Thyroid gland (tissue), 4 donors: ENCODE measurements around the gene TIMP3. TPM values are rescaled to one million over a fixed set of nuclear protein-coding genes. Genes with fewer than 3 reads are reported as not detected.
A peak's percentile ranks its signal among the peaks of the same experiment; 100 is the strongest.

Experiments used
- DNase-seq, 2 donors: peaks; one replicate each; pipeline ENCODE4 v3.0.0-alpha.2; 2019
- H3K27ac ChIP-seq, 3 donors: fragments of 200-600 bp; sonication (generic); 1 replicate in 2 of 3; 2 replicates in 1 of 3; pipeline ENCODE4 v1.5.1; 2016 to 2019; ENCODE audit warnings: mild to moderate bottlenecking in 1 of 3, moderate library complexity in 1 of 3
- H3K27me3 ChIP-seq: fragments of 200-600 bp; sonication (generic); one replicate; pipeline ENCODE4 v1.5.1; 2019
- H3K36me3 ChIP-seq, 2 donors: fragments of 200-600 bp; sonication (generic); one replicate each; pipeline ENCODE4 v1.5.1; 2016 to 2019
- H3K4me1 ChIP-seq, 2 donors: fragments of 200-600 bp; sonication (generic); one replicate each; pipeline ENCODE4 v1.5.1; 2017 to 2019
- H3K4me3 ChIP-seq, 3 donors: fragments of 200-600 bp; sonication (generic); replicated peaks in 1 of 3; 1 replicate in 2 of 3; 2 replicates in 1 of 3; pipeline ENCODE4 v1.5.1; 2016; ENCODE audit warnings: mild to moderate bottlenecking in 1 of 3
- H3K9me3 ChIP-seq: fragments of 200-600 bp; sonication (generic); one replicate; pipeline ENCODE4 v1.5.1; 2017
- POLR2A ChIP-seq, 2 donors: fragments of 450-650 bp; IDR thresholded peaks; one replicate each; pipeline ENCODE4 v1.6.1; 2017; ENCODE audit warnings: antibody characterized with exemption in 2 of 2, mild to moderate bottlenecking in 2 of 2, moderate library complexity in 1 of 2
- WGBS, 2 donors: methylation state at CpG; one replicate each; pipeline ENCODE4 v1.1.5; 2017; 5-methylcytosine and 5-hydroxymethylcytosine counted together
- intact Hi-C: fragments of 100-400 bp; cut with DNase I; formaldehyde crosslinking; loops from one replicate; pipeline ENCODE4 v1.15.1; 2023
- total RNA-seq, 4 donors: library from RNA; depleted of rRNA; stranded (reverse); fragments of >200 nt; gene quantifications; one replicate each; pipeline ENCODE4 v1.2.3, GENCODE V29; 2016
- TF ChIP-seq, protein P1 (sequence below), 6 experiments: fragments of 200-600 bp in 3 of 6; fragments of 450-650 bp in 3 of 6; sonication (generic) in 3 of 6; IDR thresholded peaks; one replicate each; pipeline ENCODE4 v1.5.1; 2016 to 2019; ENCODE audit warnings: antibody characterized with exemption in 6 of 6, mild to moderate bottlenecking in 2 of 6, inconsistent platforms in 1 of 6, moderate library complexity in 1 of 6

TIMP3 gene
- total RNA-seq, 4 donors from 2014 or later: 424 to 772 (median 543) TPM

DNA sequence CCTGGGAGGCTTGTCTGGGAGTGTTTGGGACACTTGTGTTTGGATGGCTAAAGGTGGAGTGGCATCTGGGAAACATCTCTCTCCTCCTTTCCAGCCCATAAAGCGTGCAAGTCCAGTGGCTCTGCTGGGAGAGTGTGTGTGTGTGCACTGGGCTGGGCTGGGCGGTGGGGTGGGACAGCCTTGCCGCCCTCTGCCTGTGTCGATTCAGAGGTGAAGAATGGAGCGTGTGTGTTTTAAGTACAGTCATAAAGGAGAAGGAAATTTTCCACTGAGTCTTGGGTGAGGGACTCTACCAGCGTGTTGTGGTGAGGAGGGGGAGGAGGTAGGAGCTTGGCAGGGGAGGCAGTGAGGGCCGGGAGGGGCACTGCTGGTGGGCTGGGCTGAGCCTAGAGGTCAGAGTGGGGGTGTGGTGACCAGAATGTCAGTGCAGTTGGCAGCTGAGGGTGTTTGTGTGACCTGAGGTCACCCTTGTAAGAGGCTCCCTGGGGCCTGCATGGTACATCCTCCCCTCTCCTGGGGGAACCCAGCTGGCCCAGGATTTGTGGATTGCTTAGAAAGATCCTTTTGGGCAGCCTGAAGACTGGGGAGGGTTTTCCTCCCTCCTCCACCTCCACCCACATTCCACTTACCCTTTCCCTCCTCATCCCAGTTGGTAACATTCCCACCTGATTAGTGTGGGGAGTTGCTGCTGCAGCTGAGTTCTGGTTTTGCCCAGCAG, 1.7 kb downstream of the TIMP3 start:
- Histone ChIP-seq H3K4me1 (peaks cover 50 to 56% of the 10 kb centered on the region in 2 donors), H3K27ac (peak overlapping the region; percentile 78 to 90 (median 89)), H3K27me3 (no peaks in the 10 kb centered on the region), H3K36me3 (no peaks in the 10 kb centered on the region), H3K4me3 (peak overlapping the region; percentile 8 to 80 (median 77)), H3K9me3 (no peaks in the 10 kb centered on the region)
- DNase-seq: peak; percentile 67 to 69
- WGBS, 2 donors: 4 to 8% methylated on average over 7 of the region's 7 CpGs
- peak in 1 of 2 donors; percentile 37 for TF ChIP-seq POLR2A (IDR thresholded peaks at IDR 0.05)
- TF ChIP-seq, protein P1, sequence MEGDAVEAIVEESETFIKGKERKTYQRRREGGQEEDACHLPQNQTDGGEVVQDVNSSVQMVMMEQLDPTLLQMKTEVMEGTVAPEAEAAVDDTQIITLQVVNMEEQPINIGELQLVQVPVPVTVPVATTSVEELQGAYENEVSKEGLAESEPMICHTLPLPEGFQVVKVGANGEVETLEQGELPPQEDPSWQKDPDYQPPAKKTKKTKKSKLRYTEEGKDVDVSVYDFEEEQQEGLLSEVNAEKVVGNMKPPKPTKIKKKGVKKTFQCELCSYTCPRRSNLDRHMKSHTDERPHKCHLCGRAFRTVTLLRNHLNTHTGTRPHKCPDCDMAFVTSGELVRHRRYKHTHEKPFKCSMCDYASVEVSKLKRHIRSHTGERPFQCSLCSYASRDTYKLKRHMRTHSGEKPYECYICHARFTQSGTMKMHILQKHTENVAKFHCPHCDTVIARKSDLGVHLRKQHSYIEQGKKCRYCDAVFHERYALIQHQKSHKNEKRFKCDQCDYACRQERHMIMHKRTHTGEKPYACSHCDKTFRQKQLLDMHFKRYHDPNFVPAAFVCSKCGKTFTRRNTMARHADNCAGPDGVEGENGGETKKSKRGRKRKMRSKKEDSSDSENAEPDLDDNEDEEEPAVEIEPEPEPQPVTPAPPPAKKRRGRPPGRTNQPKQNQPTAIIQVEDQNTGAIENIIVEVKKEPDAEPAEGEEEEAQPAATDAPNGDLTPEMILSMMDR (IDR thresholded peaks at IDR 0.05): no peak
- intact Hi-C loops: no loop called here

DNA sequence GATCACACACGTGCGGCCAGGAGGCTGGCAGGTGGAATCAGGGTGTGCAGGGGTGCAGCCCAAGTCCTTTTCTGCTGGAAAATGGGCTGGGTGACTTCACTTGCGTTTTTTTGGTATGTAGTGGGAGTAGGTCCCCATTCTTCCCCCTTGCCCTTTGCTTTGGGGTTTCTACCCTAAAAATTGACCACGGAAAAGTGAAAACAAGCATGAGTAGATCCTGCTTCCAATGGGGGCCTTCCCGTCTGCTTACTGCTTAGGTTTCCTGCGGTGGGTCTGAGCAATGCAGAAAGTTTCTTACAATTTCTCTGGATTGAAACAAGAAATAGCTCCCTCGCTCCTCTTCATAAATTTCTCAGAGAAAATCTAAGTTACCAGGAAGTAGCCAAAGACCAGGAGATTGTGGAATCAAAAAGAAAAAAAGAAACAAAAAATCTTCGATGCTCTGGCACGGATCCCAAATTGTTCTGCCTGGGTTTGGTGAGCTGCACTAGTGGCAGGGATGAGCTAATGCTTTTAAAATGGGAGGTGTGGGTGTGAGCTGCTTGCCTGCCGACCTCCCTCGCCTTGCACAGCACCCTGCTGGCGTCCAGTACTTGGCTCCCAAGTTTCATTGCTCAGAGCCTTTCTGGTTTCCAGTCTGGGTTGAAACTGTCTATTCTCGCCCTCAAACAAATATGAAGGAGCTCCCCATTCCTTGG, 2.4 kb downstream of the TIMP3 start:
- H3K27ac ChIP-seq: peak overlapping the region; percentile 78 to 90 (median 89)
- no peaks in the 10 kb centered on the region for H3K36me3 ChIP-seq
- intact Hi-C loops: no loop called here
- H3K4me3 ChIP-seq: peak overlapping the region; percentile 8 to 80 (median 77)
- H3K27me3 ChIP-seq: no peaks in the 10 kb centered on the region
- H3K9me3 ChIP-seq: no peaks in the 10 kb centered on the region
- DNase-seq: no peak
- 47 to 50% methylated on average over 13 of the region's 13 CpGs for WGBS, 2 donors
- peaks cover 51 to 63% of the 10 kb centered on the region in 2 donors for H3K4me1 ChIP-seq
- TF ChIP-seq, protein P1 (IDR thresholded peaks at IDR 0.05): peak in 1 of 6 experiments; percentile 5
- TF ChIP-seq POLR2A (IDR thresholded peaks at IDR 0.05): no peak

DNA sequence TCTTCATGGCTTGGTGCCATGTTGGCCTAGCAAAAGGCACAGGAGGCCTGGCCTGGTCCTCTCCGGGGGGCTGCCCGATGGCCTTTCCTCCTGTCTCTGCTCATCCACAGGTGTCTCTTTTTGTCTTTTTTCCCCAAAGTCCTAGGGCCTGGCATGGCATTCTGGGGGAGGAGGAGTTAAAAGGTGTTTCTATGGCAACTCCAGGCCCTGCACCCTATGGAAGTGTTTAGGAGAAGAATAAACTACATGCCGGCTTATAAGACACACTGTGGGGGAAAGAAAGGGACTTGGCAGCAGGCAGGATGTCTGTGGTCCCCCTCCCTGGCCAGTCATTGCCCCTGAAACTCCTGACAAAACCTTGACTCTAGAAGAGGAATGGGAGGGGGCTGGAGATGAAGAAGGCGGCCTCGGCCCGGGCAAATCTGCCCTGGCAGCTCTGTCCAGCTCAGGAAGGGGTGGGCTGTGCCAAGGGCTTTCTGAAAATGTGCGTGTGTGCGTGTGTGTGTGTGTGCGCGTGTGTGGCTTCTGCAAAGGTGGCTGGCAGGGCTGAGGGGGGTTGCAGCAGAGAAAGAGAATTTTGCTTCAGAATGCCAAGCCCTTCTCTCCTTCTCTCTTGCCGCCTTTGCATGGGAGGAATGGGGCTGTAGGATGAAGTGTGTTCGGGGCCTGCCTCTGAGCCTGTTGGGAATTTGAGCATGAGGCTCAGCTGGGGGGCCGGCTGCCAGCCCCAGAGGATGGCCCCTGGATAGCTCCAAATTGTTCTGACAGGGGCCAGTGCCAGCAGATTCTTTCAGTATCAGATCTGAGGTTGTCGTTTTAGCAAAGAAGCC, 3.2 kb downstream of the TIMP3 start:
- DNase-seq: peak; percentile 43 to 44
- no peaks in the 10 kb centered on the region for H3K9me3 ChIP-seq
- intact Hi-C loops: no loop called here
- no peaks in the 10 kb centered on the region for H3K36me3 ChIP-seq
- 32 to 49% methylated on average over 14 of the region's 14 CpGs for WGBS, 2 donors
- H3K4me3 ChIP-seq: peak overlapping the region in 2 of 3 donors; percentile 5 to 77
- no peaks in the 10 kb centered on the region for H3K27me3 ChIP-seq
- TF ChIP-seq, protein P1 (IDR thresholded peaks at IDR 0.05): no peak
- TF ChIP-seq POLR2A (IDR thresholded peaks at IDR 0.05): no peak
- H3K4me1 ChIP-seq: peaks cover 53 to 72% of the 10 kb centered on the region in 2 donors
- peak overlapping the region; percentile 78 to 90 (median 89) for H3K27ac ChIP-seq

DNA sequence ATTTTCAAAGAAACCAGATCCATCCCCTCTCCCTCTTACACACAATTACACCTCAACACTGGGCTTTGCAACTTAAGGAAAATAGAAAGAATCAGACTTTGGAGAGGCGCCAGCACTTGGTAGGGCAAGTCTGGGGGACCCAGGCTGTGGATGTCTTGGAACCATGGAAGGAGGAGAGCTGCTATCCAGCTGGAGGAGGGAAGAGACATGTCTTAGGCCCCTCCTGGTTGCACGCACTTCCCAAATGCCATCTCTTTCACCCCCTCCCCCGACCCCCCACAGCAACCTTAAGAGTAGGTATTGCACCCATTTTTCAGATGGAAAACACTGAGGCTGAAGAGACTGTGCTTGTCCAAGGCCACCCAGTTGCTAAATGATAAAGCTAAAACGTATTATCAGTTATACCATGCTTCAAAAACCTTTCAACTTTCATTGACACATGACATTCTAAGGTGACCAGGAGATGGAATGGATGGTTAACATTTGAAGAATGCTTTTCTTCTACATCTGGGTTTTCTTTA, 3.9 kb downstream of the TIMP3 start:
- DNase-seq: no peak
- H3K4me3 ChIP-seq: peak overlapping the region in 1 of 3 donors; percentile 77
- H3K36me3 ChIP-seq: no peaks in the 10 kb centered on the region
- no peak for TF ChIP-seq POLR2A (IDR thresholded peaks at IDR 0.05)
- TF ChIP-seq, protein P1 (IDR thresholded peaks at IDR 0.05): no peak
- intact Hi-C loops: no loop called here
- no peaks in the 10 kb centered on the region for H3K27me3 ChIP-seq
- H3K9me3 ChIP-seq: no peaks in the 10 kb centered on the region
- WGBS, 2 donors: 74 to 92% methylated on average over 4 of the region's 4 CpGs
- peak overlapping the region in 2 of 3 donors; percentile 89 to 90 for H3K27ac ChIP-seq
- peaks cover 58 to 77% of the 10 kb centered on the region in 2 donors for H3K4me1 ChIP-seq
